Measurements from ENCODE around the gene SLC16A7. TPM values are rescaled to one million over a fixed set of nuclear protein-coding genes. Genes with fewer than 3 reads are reported as not detected.

The SLC16A7 gene
- total and polyA plus RNA-seq, 9 of the 15 experiments (the other 6 are each of a cell fraction or from before 2014, with no cell fraction given) = 0.18 TPM; not detected in 8

GRCh38 chr12:59665701-59666100 is 69.9 kb downstream of the SLC16A7 start:
- CTCF ChIA-PET (ENCODE audit: low intra/inter-chr PET ratio) = no interaction called here
- ATAC-seq (no peak), FAIRE-seq (no peak), DNase-seq (ENCODE audit: extremely low read depth in 1 of 4, low spot score in 3 of 4) (no peak)
- POLR2A ChIA-PET = interaction anchor here (0.7 kb wide), 1 partner anchor 653 kb away, joined by 3 read pairs; no protein-coding TSS in a partner anchor
- H2AFZ ChIP-seq (ENCODE audit: low read depth, low read length) = no peak overlapping the region
- TF ChIP-seq CCAR2 (IDR thresholded peaks at IDR 0.05; ENCODE audit: low read depth, low read length) = no peak
- TF ChIP-seq ZNF282 (CRISPR knock-in tag; IDR thresholded peaks at IDR 0.05) = no peak
- no peak for TF ChIP-seq ZNF75A (CRISPR knock-in tag; IDR thresholded peaks at IDR 0.05)
- TF ChIP-seq CHD1 (IDR thresholded peaks at IDR 0.05; ENCODE audit: low read length) = no peak
- H3K4me3 ChIP-seq = no peak overlapping the region
- H3K4me2 ChIP-seq (ENCODE audit: insufficient read depth, low read length) = no peak overlapping the region
- no peaks in the 10 kb centered on the region for H3K79me2 ChIP-seq (ENCODE audit: control insufficient read depth, insufficient read depth, low read length)
- intact Hi-C loops (cut with micrococcal nuclease) (no loop called here), in situ Hi-C loops (cut with MboI) (no loop called here)
- WGBS (ENCODE audit: insufficient coverage, low coverage, missing lambda C conversion rate) = 0% methylated on average over 2 of the region's 2 CpGs
- H3K9ac ChIP-seq (ENCODE audit: insufficient read depth in 1 of 2, low read depth in 2 of 2, low read length in 2 of 2) = no peak overlapping the region
- no peaks in the 10 kb centered on the region for H3K36me3 ChIP-seq (ENCODE audit: control insufficient read depth, insufficient read depth, low read length)
- H3K9me1 ChIP-seq (ENCODE audit: control insufficient read depth, insufficient read depth, low read length) = no peaks in the 10 kb centered on the region
- no peak overlapping the region for H3K27ac ChIP-seq (ENCODE audit: extremely low read depth, low read depth, low read length)
- H4K20me1 ChIP-seq (replicated peaks; ENCODE audit: control insufficient read depth, insufficient read depth, low read length) = no peaks in the 10 kb centered on the region
- no peaks in the 10 kb centered on the region for H3K4me1 ChIP-seq (replicated peaks in 1 of 2; ENCODE audit: control insufficient read depth in 2 of 2, insufficient read depth in 2 of 2, low read length in 2 of 2)
- no peaks in the 10 kb centered on the region for H3K27me3 ChIP-seq (ENCODE audit: control insufficient read depth in 2 of 2, insufficient read depth in 2 of 2, low read length in 2 of 2)
- BruUV-seq (replicated peaks) = no TSS peak
- H3K9me3 ChIP-seq (replicated peaks; ENCODE audit: control insufficient read depth, insufficient read depth, low read depth, low read length) = no peaks in the 10 kb centered on the region

DNA sequence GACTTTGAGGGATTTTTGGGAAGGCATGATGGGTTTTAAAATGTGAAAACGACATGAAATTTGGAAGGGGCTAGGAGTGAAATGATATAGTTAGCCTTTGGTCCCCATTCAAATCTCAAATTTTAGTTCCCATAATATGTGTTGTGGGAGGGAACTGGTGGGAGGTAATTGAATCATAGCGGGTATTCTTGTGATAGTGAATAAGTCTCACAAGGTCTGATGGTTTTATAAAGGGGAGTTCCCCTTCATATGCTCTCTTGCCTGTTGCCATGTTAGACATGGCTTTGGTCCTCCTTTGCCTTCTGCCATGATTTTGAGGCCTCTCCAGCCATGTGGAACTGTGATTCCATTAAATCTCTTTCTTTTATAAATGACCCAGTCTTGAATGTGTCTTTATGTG is 72.8 kb downstream of the SLC16A7 start:
- in situ Hi-C loops (cut with MboI) = no loop called here
- H3K9ac ChIP-seq (ENCODE audit: insufficient read depth in 1 of 2, low read depth in 2 of 2, low read length in 2 of 2) = no peak overlapping the region
- intact Hi-C loops (cut with micrococcal nuclease) = no loop called here
- no TSS peak for BruUV-seq (replicated peaks)
- ChIA-PET CTCF (ENCODE audit: low intra/inter-chr PET ratio) (no interaction called here), POLR2A (no interaction called here)
- H2AFZ ChIP-seq (ENCODE audit: low read depth, low read length) = no peak overlapping the region
- no peaks in the 10 kb centered on the region for H3K27me3 ChIP-seq (ENCODE audit: control insufficient read depth in 2 of 2, insufficient read depth in 2 of 2, low read length in 2 of 2)
- no peak overlapping the region for H3K4me2 ChIP-seq (ENCODE audit: insufficient read depth, low read length)
- H3K9me1 ChIP-seq (ENCODE audit: control insufficient read depth, insufficient read depth, low read length) = no peaks in the 10 kb centered on the region
- no peak overlapping the region for H3K27ac ChIP-seq (ENCODE audit: extremely low read depth, low read depth, low read length)
- FAIRE-seq (no peak), DNase-seq (ENCODE audit: extremely low read depth in 1 of 4, low spot score in 3 of 4) (no peak), ATAC-seq (no peak)
- no peaks in the 10 kb centered on the region for H3K9me3 ChIP-seq (replicated peaks; ENCODE audit: control insufficient read depth, insufficient read depth, low read depth, low read length)
- H3K79me2 ChIP-seq (ENCODE audit: control insufficient read depth, insufficient read depth, low read length) = no peaks in the 10 kb centered on the region
- no peaks in the 10 kb centered on the region for H3K36me3 ChIP-seq (ENCODE audit: control insufficient read depth, insufficient read depth, low read length)
- 0% methylated on average over 2 of the region's 2 CpGs for WGBS (ENCODE audit: insufficient coverage, low coverage, missing lambda C conversion rate)
- H4K20me1 ChIP-seq (replicated peaks; ENCODE audit: control insufficient read depth, insufficient read depth, low read length) = no peaks in the 10 kb centered on the region
- no peak overlapping the region for H3K4me3 ChIP-seq
- no peaks in the 10 kb centered on the region for H3K4me1 ChIP-seq (replicated peaks in 1 of 2; ENCODE audit: control insufficient read depth in 2 of 2, insufficient read depth in 2 of 2, low read length in 2 of 2)
- TF ChIP-seq ZNF717 (CRISPR knock-in tag; IDR thresholded peaks at IDR 0.05) (no peak), ZNF507 (tag; conservative IDR thresholded peaks at IDR 0.05) (no peak), ZNF511 (CRISPR knock-in tag; IDR thresholded peaks at IDR 0.05) (no peak), U2AF2 (optimal IDR thresholded peaks at IDR 0.05; ENCODE audit: low read depth, low read length) (no peak), BRF1 (IDR thresholded peaks at IDR 0.05; ENCODE audit: borderline replicate concordance, extremely low read depth, insufficient read length) (no peak), ZNF41 (CRISPR knock-in tag; conservative IDR thresholded peaks at IDR 0.05) (no peak), ZNF212 (CRISPR knock-in tag; IDR thresholded peaks at IDR 0.05) (no peak)
- TF ChIP-seq, protein P1, sequence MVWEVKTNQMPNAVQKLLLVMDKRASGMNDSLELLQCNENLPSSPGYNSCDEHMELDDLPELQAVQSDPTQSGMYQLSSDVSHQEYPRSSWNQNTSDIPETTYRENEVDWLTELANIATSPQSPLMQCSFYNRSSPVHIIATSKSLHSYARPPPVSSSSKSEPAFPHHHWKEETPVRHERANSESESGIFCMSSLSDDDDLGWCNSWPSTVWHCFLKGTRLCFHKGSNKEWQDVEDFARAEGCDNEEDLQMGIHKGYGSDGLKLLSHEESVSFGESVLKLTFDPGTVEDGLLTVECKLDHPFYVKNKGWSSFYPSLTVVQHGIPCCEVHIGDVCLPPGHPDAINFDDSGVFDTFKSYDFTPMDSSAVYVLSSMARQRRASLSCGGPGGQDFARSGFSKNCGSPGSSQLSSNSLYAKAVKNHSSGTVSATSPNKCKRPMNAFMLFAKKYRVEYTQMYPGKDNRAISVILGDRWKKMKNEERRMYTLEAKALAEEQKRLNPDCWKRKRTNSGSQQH (CRISPR knock-in tag; IDR thresholded peaks at IDR 0.05) = no peak
- TF ChIP-seq, protein P2, sequence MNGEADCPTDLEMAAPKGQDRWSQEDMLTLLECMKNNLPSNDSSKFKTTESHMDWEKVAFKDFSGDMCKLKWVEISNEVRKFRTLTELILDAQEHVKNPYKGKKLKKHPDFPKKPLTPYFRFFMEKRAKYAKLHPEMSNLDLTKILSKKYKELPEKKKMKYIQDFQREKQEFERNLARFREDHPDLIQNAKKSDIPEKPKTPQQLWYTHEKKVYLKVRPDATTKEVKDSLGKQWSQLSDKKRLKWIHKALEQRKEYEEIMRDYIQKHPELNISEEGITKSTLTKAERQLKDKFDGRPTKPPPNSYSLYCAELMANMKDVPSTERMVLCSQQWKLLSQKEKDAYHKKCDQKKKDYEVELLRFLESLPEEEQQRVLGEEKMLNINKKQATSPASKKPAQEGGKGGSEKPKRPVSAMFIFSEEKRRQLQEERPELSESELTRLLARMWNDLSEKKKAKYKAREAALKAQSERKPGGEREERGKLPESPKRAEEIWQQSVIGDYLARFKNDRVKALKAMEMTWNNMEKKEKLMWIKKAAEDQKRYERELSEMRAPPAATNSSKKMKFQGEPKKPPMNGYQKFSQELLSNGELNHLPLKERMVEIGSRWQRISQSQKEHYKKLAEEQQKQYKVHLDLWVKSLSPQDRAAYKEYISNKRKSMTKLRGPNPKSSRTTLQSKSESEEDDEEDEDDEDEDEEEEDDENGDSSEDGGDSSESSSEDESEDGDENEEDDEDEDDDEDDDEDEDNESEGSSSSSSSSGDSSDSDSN (IDR thresholded peaks at IDR 0.05; ENCODE audit: borderline replicate concordance in 1 of 2, low read depth in 2 of 2, low read length in 2 of 2) = no peak
